Right kidney (tissue), 1 donor: ENCODE data around the gene MAPK12.

Source experiments
- DNase-seq: peaks from one replicate; pipeline ENCODE4 v3.0.0-alpha.2; 2016

Gene MAPK12

DNA sequence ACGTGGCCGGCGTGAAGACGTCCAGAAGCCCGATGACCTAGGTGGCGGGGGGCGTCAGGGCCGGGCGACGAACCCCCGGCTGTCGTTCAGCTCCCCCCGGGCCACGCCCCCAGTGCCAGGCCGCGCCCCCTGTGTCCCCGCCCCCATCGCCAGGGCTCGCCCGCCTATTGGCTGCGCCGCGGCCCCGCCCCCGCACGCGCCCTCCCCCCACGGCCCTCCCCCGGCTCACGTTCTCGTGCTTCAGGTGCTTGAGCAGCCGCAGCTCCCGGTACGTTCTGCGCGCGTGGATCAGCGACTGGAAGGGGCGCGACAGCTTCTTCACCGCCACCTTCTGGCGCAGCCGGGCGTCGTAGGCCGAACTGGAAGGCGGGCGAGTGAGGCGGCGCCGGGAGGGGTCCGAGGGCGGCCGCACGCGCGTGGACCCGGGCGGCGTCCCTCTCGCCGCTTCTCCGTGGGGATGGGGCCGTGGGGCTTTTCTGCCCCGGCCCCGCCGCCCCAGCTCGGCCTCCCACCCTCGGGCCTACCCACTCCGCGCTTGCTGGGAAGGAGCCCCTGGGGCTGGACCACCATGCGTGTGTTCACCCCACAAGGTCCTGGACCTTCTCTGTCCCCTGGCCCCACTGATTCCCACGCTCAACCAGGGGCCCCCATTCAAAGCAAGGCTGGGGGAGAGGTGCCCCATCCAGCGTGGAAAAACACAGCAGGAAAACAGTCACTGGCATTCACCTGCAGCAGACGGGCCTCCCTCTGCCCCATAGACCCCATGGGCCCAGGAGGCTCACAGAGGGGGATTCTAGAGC is 6.3 kb upstream of the MAPK12 start:
- no peak for DNase-seq

GRCh38 chr22:50266994-50267393 is 5.5 kb upstream of the MAPK12 start:
- DNase-seq, result no peak

DNA sequence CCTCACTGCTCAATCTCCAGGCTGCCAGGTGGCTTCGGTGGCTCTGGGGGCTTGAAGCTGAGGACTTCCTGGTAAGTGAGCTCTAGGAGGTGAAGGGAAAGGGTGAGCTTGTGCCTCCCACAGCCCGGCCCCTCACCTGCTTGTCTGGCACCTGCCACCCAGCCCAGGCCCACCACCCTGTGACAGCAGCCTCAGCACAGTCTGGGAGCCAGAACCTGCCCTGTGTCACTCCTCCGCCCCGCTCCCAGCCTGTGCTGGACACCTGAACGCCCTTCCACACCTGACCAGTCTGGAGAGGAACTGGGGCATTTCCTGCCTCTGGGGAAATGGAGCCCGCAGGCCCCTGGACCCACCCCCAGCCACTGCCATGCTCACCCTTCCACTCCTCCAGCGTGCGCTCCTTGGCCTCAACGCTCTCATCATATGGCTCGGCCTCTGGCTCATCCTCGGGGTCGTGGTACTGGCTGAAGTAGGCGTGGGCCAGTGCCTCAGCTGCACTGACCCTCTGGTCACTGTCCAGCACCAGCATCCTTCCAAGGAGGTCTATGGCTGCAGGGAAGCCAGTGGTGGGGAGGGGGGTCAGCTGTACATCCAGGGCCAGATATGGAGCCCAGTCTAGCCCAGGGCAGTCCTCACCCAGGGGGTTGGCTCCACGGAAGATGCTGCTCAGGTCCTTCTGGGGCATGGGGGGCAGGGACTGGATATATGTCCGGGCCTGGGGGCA is 3.6 kb upstream of the MAPK12 start:
- DNase-seq, result no peak

- no peak for DNase-seq
Measured at GRCh38 chr22:50264104-50264745, 2.7 kb upstream of the MAPK12 start.

- DNase-seq, result no peak
Measured at GRCh38 chr22:50262973-50263617, 1.6 kb upstream of the MAPK12 start.

DNA sequence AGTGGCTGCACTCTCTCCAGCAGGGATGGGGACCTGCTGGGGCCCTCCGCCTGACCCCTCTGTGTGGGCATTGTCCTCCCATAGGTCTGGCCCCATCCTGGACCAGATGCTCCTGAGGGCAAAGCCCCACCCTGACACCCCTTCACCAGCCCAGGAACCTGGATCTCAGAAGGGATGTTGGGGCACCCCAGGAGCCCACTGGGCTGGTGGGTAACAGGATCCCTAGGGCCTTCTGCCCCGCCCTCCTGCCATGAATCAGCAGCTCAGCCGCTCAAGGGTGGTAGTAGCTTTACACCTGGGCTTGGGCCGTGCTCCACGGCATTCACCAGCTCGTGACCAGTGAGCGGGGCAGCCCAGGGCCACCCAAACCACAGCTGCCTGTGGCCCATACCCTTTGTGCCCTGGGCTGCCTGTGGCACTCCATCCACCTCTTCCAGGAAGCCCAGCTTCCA is 1.0 kb upstream of the MAPK12 start:
- DNase-seq, result no peak

GRCh38 chr22:50260801-50261614 is 475 bp downstream of the MAPK12 start:
- DNase-seq, result peak; percentile 62

GRCh38 chr22:50260434-50260800 is 1.1 kb downstream of the MAPK12 start:
- DNase-seq, result no peak

- no peak for DNase-seq
Measured at GRCh38 chr22:50259302-50259701, 2.2 kb downstream of the MAPK12 start.

GRCh38 chr22:50258361-50259292 is 2.9 kb downstream of the MAPK12 start:
- no peak for DNase-seq

GRCh38 chr22:50257451-50258360 is 3.8 kb downstream of the MAPK12 start:
- DNase-seq, result no peak

DNA sequence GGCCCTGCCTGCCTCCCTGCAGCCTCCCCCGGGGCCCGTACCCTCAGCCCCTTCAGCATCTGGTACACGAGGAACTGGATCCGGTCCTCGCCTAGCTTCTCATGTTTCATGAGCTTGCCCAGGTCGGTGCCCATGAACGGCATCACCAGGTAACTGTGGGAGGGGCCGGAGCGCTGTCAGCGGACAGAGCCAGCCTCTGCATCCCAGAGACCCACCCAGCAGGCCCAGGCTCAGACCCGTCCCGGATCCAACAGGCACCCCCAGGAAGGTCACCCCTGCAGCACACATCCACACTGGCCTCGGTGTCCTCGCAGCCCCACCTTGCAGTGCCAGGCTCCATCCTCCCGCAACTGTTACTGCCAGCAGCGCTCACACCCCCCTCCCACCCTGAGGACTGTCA is 4.4 kb downstream of the MAPK12 start:
- DNase-seq, result no peak

DNA sequence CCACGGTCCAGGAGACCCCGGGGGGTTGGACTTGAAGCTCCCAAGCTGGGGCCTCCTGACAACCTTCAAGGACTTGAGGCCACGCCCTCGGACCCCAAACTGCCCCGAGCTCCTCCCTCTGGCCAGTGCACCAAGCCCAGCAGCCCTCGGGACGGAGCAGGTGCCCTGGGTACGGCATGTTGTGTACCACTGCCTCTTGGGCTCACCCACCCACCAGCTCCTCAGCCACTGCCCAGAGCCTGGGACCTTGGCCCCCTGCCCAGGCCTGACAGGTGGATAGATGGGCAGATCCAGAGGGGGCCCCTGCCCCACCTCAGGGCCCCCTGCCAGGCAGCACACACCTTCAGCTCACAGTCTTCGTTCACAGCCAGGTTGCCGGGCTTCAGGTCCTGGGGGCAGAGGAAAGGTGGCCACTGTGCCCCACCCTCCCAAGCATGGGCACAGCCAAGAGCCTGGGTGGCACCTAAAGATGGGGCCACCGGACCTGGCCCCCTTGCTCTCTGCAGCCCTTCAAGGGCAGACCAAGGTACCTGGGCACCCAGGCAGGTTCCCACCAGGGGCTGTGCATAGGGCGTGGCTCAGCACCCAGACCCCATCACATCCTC is 5.1 kb downstream of the MAPK12 start:
- DNase-seq, result no peak

DNA sequence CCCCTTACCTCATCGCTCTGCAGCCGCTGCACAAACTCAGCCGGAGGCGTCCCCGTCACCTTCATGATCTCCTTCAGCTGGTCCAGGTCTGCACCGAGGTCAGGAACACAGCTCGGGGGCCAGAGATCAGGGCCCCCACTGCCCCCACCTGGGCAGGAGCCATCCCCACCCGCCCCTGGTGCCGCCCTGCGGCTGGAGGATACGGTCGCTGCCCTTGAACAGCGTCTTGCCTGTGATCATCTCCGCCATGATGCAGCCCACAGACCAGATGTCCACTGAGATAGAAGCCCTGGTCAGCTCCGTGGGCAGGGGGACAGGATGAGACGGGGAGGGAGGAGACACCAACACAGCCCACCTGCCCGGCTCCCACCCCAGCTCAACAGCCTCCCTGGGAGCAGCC is 5.9 kb downstream of the MAPK12 start:
- DNase-seq, result no peak

GRCh38 chr22:50255099-50255498 is 6.4 kb downstream of the MAPK12 start:
- DNase-seq, result no peak

GRCh38 chr22:50253941-50254340 is 7.5 kb downstream of the MAPK12 start:
- no peak for DNase-seq

- no peak for DNase-seq
Measured at GRCh38 chr22:50253046-50253915, 8.2 kb downstream of the MAPK12 start.
